HK-2 (cell line): ENCODE results near the gene CPSF7.
A peak's percentile ranks its signal among the peaks of the same experiment; 100 is the strongest.
"Not testable (repeated sequence)": the region's sequence is repeated elsewhere in the genome, so short reads cannot be mapped to it uniquely, and the experiment has no call there.

ENCODE experiments used
- DNase-seq: peaks from one replicate; pipeline ENCODE4 v3.0.0-alpha.2; 2018; ENCODE audit not compliant: unreplicated experiment

Gene CPSF7, protein sequence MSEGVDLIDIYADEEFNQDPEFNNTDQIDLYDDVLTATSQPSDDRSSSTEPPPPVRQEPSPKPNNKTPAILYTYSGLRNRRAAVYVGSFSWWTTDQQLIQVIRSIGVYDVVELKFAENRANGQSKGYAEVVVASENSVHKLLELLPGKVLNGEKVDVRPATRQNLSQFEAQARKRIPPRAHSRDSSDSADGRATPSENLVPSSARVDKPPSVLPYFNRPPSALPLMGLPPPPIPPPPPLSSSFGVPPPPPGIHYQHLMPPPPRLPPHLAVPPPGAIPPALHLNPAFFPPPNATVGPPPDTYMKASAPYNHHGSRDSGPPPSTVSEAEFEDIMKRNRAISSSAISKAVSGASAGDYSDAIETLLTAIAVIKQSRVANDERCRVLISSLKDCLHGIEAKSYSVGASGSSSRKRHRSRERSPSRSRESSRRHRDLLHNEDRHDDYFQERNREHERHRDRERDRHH

DNA sequence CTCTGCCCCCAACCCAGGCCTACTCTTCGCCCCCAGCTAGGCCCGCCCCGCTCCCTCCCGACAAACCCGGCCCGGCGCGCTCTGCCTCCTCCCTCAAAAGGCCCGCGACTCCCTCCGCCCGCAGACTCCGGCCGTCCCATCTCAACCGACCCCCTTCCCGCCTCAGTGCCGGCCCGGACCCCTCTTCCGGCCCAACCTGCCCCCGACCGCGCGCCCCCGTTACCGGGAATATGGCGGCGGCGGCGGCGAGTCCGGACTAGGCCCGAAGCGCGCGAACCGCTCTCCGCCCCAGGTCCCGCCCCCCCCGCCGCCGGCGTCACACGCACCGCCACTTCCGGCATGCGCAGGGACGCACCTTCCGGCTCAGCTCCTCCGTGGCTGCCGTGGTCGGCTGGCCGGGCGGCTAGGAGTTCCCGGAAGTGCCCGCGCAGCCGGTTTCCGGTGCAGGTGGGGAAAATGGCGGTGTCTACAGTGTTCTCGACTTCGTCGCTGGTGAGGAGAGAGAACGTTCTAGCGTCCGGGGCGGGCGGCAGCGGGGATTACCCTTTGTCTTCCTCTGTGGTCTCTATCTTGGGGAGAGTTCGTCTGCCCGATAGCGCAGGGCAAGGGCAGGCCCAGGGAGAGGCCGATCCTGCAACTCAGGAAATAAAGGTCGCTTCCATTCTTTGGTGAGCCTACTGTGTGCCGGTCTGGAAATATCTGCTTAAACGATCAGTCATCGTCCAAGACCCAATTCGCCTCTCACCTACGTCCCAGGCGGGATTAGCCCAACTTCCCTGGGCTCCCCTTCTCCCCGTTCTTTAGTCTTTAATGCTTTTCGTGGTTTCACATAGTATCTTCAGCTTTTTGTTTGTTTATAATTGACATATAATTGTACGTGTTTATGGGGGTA is at the start of gene CPSF7, which contains the start of gene SDHAF2:
CPSF7 (minus strand) TSS at position 285 of the 892 bp plus-strand sequence. CDS start 740 bp downstream, outside the sequence.
SDHAF2 (plus strand) TSS at position 434 of the 892 bp plus-strand sequence; CDS start at position 457, 23 bp downstream.
- peak; percentile 90 for DNase-seq

DNA sequence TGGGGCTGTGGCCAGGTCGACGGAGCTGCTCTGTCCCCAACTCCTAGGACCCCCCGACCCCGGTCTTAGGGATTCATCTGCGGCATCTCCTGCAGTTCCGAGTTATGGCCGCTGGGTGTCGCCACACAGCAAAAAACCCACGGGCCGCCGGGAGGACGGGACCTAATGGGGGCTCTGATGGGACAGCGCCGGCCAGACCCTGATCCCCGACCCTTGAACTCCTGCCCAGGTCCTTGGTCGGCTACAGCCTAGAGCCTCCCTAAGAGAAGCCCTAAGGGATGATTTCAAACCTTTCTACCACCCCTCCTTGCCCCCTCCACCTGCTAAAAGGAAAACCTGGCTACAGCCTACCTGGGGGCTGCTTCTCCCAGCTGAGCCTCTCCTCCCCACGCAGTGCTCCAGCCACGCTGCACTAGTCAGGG is 48.0 kb upstream of the CPSF7 start:
- DNase-seq = peak; percentile 24

DNA sequence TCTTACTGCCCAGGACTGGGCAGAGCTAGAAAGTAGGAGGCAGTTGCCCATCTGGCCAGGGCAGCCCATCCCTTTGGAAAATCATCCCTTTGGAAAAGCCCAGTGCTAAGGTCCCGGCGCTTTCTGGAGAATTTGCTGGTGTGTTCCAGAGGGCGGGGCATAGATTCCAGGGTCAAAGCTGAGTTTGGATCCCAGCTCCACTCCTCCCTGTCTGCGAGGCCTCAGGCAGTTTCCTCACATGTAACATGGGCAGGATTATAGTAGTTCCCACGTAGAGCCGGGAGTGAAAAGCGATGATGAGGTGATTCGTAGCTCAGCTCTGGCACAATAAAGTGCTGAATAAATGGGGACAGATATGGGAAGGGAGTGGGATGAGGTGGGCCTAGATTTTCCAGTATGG is 47.4 kb upstream of the CPSF7 start:
- no peak for DNase-seq

DNA sequence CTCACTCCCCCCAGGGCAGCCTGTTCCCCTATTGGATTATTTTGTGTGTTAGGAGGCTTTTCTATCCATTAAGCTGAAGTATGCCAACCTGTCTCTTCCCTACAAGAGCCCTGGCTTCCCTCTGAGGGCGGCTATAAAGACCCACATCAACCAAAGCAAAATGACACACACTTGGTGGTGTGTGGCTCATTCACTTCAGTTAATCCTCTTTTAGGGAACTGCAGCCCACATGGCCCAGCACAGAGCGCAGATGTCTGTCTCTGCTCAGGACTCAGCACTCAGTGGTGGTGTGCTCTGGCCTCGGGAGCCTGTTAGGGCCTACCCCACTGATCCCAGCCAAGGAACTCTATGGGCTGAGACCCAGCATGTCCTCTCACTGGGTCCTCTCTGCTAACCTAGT is 46.6 kb upstream of the CPSF7 start:
- no peak for DNase-seq

DNA sequence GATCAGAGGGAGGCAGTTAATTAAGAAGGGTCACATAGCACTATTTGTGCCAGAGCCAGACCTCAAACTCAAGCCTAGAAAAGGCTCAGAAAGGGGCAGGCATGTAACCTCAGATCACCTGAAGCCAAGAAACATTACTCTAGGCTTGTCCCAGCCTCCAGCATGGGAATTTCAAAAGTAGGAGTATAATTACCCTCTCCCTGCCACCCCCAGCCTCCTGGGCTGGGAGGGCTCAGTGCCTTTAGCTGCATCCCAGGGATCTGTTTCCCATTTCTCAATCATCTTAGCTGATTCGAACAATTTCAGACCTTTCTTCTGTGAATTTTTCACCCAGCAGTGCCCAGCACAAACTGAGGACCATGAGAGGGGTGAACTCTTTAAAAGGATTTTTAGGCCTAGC is 45.7 kb upstream of the CPSF7 start:
- DNase-seq = no peak

DNA sequence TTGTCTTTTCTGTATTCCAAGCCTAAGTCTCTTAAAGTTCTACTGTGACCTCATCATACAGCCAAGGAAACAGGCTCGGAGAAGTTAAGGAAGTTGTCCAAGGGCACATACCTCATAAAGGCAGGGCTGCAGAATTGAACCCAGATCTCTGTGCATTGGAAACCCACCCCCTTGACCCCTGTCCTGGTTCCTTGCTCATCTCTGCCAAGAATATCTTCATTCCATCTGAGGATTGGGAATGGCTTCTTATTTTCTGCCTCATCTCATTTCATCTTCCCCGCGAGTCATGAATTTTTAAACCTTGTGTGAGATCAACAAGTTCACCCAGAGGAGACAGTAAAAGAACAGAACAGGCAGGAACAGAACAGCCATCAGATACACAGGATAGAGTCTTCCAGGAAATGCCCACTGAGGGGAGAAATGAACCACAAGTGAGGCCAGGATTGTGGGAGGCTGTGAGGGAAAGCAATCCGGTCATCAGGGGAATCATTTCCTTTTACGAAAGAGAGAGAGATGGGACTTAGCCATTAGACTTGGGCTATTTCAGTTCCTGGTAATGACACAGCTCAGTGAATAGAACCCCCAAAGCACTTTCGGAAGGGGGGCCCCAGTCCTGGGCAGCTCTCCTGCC is 44.4 kb upstream of the CPSF7 start:
- no peak for DNase-seq

DNA sequence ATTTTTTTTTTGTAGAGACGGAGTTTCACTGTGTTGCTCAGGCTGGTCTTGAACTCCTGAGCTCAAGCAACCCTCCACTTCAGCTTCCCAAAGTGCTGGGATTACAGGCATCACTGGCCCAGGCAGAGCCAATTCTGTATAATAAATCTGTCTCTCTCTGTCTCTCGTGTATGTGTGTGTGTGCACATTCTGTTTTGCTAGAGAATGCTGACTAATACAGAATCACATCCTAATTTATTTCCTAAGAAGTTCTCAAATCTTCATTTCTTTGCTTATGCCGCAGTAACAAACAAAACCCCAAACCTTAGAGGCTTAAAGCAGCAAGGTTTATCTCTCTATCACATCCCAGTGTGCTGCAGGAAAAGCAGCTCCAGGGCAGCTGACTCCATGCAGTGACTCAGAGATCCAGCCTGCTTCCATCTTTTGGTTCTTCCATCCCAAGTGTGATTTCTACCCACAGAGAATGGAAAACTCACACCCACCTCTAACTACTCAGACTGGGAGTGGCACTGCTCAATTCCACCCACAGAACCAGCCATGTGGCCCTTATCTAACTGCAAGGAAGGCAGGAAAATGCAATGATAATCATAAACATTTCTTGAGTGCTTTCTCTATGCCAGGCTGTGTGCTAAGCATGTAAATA is 43.7 kb upstream of the CPSF7 start:
- DNase-seq = no peak

DNA sequence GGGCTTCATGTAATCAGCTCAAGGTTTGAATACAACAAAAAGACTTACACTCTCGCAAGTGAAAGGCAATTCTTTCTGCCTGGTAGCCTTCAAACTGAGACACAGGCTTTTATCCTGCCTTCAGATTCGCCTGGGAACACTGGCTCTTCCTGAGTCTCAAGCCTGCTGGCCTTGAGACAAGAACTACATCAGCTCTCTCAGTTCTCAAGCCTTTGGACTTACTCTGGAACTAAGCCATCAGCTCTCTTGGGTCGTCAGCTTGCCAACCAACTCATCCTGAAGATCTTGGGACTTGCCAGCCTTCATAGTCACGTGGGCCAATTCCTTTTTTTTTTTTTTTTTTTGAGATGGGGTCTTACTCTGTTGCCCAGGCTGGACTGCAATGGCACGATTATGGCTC is 43.1 kb upstream of the CPSF7 start:
- DNase-seq = no peak

DNA sequence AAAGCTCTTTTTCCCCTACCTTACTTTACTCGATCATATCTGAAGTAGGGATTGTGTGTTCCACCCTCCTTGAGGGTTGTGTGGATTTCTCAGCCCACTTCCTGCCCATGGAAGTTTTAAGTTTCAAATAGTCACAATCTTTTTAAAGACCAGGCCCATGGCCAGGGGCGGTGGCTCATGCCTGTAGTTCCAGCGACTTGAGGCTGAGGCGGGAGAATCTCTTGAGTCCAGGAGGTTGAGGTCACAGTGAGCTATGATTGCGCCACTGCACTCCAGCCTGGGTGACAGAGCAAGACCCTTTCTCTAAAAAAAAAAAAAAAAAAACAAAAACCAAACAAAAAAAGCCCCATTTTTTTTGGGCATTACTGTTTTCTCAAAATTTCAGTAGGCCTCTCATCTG is 42.5 kb upstream of the CPSF7 start:
- no peak for DNase-seq

DNA sequence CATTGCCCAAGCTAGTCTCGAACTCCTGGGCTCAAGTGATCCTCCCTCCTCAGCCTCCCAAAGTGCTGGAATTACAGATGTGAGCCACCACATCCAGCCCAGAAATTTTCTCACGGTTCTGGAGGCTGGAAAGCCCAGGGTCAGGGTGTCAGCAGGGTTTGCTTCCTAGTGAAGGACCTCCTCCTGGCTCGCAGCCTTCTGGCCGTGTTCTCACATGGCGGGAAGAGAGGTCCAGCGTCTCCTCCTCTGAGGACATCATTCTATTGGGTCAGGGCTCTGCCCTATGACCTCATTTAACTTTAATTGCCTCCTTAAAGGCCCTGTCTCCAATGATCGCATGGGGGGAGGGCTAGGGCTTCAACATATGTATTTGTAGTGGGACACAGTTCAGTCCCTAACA is 38.2 kb upstream of the CPSF7 start:
- no peak for DNase-seq

DNA sequence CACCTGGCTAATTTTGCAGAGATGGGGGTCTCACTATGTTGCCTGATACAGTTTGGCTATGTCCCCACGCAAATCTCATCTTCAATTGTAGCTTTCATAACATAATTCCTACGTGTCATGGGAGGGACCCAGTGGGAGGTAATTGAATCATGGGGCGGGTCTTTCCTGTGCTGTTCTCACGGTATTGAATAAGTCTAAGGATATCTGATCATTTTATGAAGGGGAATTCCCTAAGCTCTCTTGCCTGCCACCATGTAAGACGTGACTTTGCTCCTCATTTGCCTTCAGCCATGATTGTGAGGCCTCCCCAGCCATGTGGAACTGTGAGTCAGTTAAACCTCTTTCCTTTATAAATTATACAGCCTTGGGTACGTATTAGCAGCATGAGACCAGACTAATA is 37.8 kb upstream of the CPSF7 start:
- DNase-seq = not testable (repeated sequence)

DNA sequence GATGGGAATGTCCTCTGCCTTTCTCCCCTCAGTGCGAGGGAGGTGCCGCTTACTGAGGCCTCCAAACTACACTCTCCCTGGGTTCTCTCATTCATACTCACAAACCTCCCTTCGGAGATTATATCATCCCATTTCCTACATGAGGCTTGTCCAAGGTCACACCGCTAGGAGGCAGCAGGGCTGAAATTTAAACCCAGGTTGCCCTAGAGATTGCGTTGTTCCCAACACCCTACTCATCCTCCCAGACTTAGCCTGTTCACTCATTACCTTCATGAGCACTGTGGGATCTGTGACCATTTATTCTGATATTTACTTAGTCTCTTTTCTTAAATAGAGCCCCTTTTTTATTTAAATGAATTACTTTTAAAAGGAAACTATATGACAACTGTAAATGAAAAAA is 31.2 kb upstream of the CPSF7 start:
- no peak for DNase-seq

DNA sequence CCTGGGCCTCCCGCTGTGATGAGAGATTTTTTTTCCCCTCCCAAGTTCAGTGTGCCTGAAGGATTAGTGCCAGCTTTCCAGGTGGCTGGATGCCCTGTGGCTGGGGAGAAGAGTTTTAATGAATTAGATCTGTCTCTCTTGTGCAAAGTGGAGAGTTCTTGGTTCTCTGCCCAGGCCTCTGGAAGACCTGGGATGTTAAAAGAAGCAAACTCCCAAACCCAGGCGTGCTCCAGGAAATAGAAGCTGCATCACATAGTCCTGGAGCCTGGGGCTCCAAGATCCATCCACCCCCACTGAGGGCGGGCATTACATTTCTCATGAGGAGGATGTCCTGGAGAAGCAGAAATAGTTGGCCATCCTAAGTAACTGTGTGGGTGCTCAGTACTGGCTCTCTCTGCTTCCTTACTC is 30.7 kb upstream of the CPSF7 start:
- no peak for DNase-seq

DNA sequence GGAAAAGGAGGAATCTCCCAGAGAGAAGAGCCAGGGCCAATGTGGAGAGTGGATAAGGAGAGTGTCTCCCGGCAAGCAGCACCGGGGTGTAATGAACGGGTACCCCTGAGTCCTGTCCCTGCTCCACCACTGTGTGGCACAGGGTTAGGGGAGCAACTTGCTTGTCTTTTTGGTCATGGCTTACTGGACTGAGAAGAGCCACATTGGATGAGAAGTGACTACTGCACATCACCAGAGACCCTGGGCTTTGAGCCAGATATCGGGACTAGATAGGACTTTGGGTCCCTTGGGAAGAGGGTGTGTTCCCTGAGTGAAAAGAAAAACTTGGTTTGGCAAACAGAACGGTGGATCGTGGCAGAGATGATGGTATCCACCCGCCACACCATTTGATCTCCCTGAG is 24.7 kb upstream of the CPSF7 start:
- DNase-seq = no peak

DNA sequence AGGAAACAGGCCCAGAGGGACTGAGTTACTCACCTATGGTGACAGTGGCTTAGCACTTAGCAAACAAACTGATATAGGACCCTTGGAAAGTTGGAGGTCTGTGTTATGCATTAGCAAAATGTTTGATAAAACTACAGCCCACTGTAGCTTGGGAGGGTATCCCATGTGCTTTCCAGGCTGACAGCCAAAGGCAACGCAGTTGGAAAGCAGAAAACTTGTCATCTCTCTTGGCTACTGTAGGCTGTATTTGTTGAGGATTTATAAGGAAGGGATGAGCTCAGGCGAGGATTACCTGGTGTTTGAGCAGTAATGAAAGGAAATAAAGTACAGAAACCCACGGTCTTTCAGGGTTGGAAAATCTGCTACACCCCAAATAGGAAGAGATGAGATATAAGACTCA is 23.9 kb upstream of the CPSF7 start:
- DNase-seq = no peak

DNA sequence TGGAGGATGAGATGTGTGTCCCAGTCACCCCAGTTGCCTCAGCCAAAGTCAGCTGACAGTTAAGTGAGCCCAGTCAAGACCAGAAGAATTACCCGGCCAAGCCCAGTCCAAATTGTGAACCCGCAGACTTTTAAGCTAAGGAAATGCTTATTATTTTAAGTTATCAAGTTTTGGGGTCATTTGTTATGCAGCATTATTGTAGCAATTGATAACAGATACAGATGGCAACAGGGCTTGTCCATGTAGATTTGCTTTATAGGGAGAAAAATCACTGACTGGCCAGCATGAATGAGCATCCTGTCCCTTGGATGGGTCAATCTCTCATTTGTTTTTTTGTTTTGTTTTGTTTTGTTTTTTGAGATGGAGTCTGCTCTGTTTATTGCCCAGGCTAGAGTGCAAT is 23.1 kb upstream of the CPSF7 start:
- no peak for DNase-seq

DNA sequence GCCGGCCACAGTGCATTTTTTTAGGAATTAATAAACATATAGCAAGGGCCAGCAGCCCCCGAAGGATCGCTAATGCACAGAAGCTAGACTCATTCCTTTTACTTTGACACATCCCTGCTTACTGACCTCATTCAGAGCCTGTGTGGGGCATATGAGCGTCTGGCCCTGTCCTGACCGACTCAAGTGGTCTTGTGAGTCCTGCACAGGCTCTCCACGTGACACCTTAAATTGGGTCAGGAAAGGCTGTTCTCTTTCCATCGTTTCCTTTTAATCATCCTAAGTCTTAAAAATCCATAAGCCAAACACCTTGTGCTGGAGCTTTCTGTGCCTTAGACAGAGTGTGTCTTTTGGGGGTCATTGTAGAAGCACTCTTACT is 18.8 kb upstream of the CPSF7 start:
- DNase-seq = no peak

DNA sequence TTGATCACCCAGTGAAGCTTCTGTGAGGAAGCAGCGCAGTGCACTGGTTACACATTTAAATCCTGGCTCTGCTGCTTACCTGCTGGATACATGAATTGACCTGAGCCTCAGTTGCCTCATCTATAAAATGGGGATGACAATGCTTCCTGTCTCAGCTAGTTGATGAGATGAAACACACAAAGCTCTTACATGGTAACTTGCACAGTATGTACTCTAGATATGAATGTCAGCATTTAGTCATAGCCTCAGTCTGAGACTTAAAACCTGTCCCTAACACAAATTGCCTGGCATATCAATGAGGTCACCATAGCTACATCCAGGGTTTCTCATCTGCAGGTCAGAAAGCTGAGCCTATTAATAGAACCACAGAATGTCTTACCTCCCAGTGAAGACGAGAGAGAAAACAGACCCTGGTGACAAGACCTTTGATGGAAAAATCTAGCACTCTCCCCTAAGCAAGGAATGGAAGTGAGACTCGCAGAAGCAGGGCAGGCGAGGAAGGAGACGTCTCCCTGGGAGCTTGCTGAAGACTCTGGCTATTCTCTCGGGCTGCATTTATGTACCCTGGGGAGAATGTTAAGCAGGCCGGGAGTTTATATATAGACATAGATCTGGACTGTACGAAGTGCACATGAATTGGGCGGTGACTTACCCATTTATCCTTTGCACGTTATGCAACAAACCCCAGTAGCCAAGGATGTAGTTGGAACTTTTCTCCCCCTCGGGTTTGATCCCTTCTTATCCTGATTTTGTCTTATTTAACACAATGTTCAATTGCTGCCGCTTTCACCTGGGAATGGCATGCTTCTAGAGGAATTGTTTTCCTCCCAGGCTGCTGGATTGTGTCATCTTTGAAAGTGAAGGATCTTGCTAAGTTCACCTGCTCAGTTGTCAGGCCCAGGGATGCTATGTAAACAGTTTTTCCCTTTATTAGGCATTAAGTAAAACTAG is 18.1 kb upstream of the CPSF7 start:
- no peak for DNase-seq

DNA sequence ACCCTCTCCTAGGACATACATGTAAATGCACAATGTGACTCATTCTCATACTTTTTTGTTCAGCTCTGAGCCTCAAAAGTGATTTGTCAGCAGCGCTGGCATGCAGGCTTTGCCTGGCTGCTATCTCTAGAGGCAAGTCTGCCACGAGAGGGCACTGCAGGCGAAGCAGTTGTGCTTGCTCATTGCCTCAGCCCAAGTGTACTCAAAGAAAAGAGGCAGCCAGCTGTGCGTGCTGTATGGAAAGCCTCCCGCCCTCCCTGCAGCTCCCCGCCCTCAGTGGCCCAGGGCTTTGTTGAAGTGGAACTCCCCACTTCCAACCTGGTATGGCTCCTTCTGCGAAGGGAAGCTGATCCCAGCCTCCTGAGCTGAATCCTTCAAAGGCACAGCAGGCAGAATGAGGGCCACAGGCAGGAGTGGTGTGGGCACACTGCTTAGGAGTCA is 16.5 kb upstream of the CPSF7 start:
- peak; percentile 79 for DNase-seq

DNA sequence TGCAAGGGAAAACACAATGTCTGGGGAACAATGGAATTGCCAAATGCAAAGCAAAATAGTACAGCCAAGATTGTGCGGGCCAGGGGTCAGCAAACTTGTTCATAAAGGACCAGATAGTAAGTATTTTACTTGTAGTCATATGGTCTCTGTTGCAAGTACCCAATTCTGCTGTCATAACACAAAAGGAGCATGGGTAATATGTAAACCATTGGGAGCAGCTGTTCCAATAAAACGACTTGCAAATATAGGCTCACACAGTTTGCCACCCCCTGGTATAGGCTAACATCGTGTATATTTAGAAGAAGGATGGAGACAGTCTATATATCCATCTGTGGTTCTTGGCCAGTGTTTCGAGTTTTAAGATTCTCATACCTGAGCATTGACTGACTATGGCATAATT is 15.7 kb upstream of the CPSF7 start:
- no peak for DNase-seq

DNA sequence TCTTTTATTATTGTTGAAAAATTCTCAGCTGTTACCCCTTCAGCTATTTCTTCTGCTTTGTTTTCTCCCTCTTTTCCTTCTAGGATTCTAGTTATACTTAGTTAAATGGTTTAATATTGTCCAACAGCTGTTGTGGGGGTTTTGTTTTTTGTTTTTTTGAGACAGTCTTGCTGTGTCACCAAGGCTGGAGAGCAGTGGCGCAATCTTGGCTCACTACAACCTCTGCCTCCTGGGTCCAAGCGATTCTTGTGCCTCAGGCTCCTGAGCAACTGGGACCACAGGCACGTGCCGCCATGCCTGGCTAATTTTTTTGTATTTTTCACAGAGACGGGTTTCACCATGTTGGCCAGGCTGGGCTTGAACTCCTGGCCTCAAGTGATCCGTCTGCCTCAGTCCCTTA is 12.8 kb upstream of the CPSF7 start:
- DNase-seq = no peak
